Measurements from ENCODE around the gene NRGN. TPM values are rescaled to one million over a fixed set of nuclear protein-coding genes. Genes with fewer than 3 reads are reported as not detected.

Gene NRGN
- total and polyA plus RNA-seq, 2 of the 8 experiments (the other 6 are each of a cell fraction or from before 2014, with no cell fraction given), result 0.60 to 1.0 TPM

GRCh38 chr11:124751741-124752470 is 12.2 kb downstream of the NRGN start, which contains the start of gene VSIG2 (continued):
- TF ChIP-seq SIX5 (IDR thresholded peaks at IDR 0.05; ENCODE audit: low read depth, low read length) (no peak), ZNF274 (IDR thresholded peaks at IDR 0.05; ENCODE audit: borderline replicate concordance, extremely low read depth, low read length) (no peak), CBX8 (IDR thresholded peaks at IDR 0.05; ENCODE audit: borderline replicate concordance, low read depth, low read length) (no peak), GTF2F1 (IDR thresholded peaks at IDR 0.05; ENCODE audit: borderline replicate concordance, low read depth, low read length) (no peak), JUND (IDR thresholded peaks at IDR 0.05; ENCODE audit: low read length) (0 out of 2 replicates have a peak, but pooled peaks have one; percentile 8), POLR2A (IDR thresholded peaks at IDR 0.05; ENCODE audit: control extremely low read depth in 1 of 2, low read depth in 2 of 2, low read length in 2 of 2) (no peak), KDM4A (IDR thresholded peaks at IDR 0.05; ENCODE audit: low read depth, low read length, severe bottlenecking) (peak; percentile 39), SIRT6 (IDR thresholded peaks at IDR 0.05; ENCODE audit: low read length) (no peak), KDM1A (IDR thresholded peaks at IDR 0.05; ENCODE audit: borderline replicate concordance, low read length) (no peak), TCF12 (IDR thresholded peaks at IDR 0.05; ENCODE audit: low read depth, low read length) (no peak), GABPA (IDR thresholded peaks at IDR 0.05; ENCODE audit: borderline replicate concordance, insufficient read depth, low read length) (no peak), TAF1 (IDR thresholded peaks at IDR 0.05; ENCODE audit: low read depth, low read length) (no peak), RFX5 (IDR thresholded peaks at IDR 0.05; ENCODE audit: borderline replicate concordance, low read depth, low read length) (no peak), JUN (IDR thresholded peaks at IDR 0.05; ENCODE audit: low read depth, low read length) (no peak), EZH2 (IDR thresholded peaks at IDR 0.05; ENCODE audit: low read depth, low read length, severe bottlenecking) (peak; percentile 97), BACH1 (IDR thresholded peaks at IDR 0.05; ENCODE audit: low read length) (no peak), SUZ12 (IDR thresholded peaks at IDR 0.05; ENCODE audit: low read length) (peak; percentile 97), CEBPB (IDR thresholded peaks at IDR 0.05; ENCODE audit: low read depth, low read length) (no peak), ASH2L (IDR thresholded peaks at IDR 0.05; ENCODE audit: low read length) (peak; percentile 17), POLR2AphosphoS5 (IDR thresholded peaks at IDR 0.05; ENCODE audit: low read depth, low read length) (no peak)
- TF ChIP-seq, protein P1, sequence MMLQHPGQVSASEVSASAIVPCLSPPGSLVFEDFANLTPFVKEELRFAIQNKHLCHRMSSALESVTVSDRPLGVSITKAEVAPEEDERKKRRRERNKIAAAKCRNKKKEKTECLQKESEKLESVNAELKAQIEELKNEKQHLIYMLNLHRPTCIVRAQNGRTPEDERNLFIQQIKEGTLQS (IDR thresholded peaks at IDR 0.05; ENCODE audit: insufficient read depth, low read depth, low read length), result no peak
- TF ChIP-seq, protein P2, sequence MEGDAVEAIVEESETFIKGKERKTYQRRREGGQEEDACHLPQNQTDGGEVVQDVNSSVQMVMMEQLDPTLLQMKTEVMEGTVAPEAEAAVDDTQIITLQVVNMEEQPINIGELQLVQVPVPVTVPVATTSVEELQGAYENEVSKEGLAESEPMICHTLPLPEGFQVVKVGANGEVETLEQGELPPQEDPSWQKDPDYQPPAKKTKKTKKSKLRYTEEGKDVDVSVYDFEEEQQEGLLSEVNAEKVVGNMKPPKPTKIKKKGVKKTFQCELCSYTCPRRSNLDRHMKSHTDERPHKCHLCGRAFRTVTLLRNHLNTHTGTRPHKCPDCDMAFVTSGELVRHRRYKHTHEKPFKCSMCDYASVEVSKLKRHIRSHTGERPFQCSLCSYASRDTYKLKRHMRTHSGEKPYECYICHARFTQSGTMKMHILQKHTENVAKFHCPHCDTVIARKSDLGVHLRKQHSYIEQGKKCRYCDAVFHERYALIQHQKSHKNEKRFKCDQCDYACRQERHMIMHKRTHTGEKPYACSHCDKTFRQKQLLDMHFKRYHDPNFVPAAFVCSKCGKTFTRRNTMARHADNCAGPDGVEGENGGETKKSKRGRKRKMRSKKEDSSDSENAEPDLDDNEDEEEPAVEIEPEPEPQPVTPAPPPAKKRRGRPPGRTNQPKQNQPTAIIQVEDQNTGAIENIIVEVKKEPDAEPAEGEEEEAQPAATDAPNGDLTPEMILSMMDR (IDR thresholded peaks at IDR 0.05; ENCODE audit: control extremely low read depth in 1 of 3, insufficient read depth in 1 of 3, low read depth in 1 of 3, low read length in 3 of 3), result no peak
